ENCODE data around the gene ZEB1. TPM values are rescaled to one million over a fixed set of nuclear protein-coding genes. Genes with fewer than 3 reads are reported as not detected.

The ZEB1 gene
- total and polyA plus RNA-seq, 2 of the 4 experiments (the other 2 are of a cell fraction) = 23.7 to 108 TPM

DNA sequence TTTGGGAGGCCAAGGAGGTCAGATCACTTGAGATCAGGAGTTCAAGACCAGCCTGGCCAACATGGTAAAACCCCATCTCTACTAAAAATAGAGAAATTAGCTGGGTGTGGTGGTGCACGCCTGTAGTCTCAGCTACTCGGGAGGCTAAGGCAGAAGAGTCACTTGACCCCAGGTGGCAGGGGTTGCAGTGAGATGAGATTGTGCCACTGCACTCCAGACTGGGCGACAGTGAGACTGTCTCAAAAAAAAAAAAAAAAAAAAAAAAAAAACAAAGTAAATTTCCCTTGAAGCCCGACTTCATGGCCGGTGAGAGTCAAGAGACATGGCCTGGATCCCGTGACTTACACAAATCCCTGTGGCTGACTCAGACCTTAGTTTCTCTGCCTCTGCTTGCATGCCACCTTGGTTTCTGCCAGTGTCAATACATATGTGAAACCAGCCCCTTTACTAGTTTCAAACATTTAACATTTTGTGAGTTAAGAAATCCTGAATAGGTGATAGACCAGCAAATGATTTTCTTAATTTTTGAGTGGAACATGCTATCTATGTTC is 62.8 kb downstream of the ZEB1 start:
- peaks cover 66% of the 10 kb centered on the region for H4K20me1 ChIP-seq (ENCODE audit: insufficient read depth, low read length)
- ChIA-PET POLR2A (ENCODE audit: unreplicated experiment) (no interaction called here), CTCF (no interaction called here)
- peaks cover 2% of the 10 kb centered on the region; the same call in 1 of the 2 replicates for H3K4me1 ChIP-seq (ENCODE audit: control insufficient read depth, insufficient read depth, low read length)
- no peak overlapping the region for H2BK15ac ChIP-seq (ENCODE audit: low read depth, low read length)
- no peak overlapping the region for H2AK5ac ChIP-seq (ENCODE audit: low read depth, low read length)
- TF ChIP-seq BHLHE40 (IDR thresholded peaks at IDR 0.05; ENCODE audit: low read depth, low read length) (peak; percentile 53; the same call in 1 of the 2 replicates), USF2 (IDR thresholded peaks at IDR 0.05; ENCODE audit: low read depth, low read length) (no peak), CHD1 (IDR thresholded peaks at IDR 0.05; ENCODE audit: low read depth, low read length) (no peak)
- H2AFZ ChIP-seq (replicated peaks; ENCODE audit: low read length, poor library complexity) = no peak overlapping the region
- H2AK9ac ChIP-seq (replicated peaks; ENCODE audit: low read depth, low read length, poor library complexity) = no peak overlapping the region
- no peak overlapping the region for H2BK20ac ChIP-seq (ENCODE audit: low read depth, low read length)
- H3K14ac ChIP-seq (replicated peaks; ENCODE audit: low read depth, low read length) = peak overlapping the region; percentile 56
- H3K56ac ChIP-seq (ENCODE audit: extremely low read depth, insufficient read depth, low read length) = no peak overlapping the region
- H3K9ac ChIP-seq (ENCODE audit: low read depth, low read length) = no peak overlapping the region
- WGBS, 2 experiments (ENCODE audit: extremely low coverage in 2 of 2, insufficient read length in 1 of 2) = 80% methylated on average over 1 of the region's 6 CpGs; no CpG with 5 or more reads in 1 of the 2 experiments
- no peak overlapping the region for H2BK120ac ChIP-seq (ENCODE audit: low read depth, low read length)
- H3K4ac ChIP-seq (ENCODE audit: low read depth, low read length) = no peak overlapping the region
- H4K91ac ChIP-seq (ENCODE audit: insufficient read depth, low read depth, low read length) = no peak overlapping the region
- no peak overlapping the region for H3K4me3 ChIP-seq (ENCODE audit: insufficient read depth, low read depth, low read length)
- H3K27ac ChIP-seq (ENCODE audit: insufficient read depth, low read length) = no peak overlapping the region
- H3K36me3 ChIP-seq (ENCODE audit: control insufficient read depth, insufficient read depth, low read length) = no peaks in the 10 kb centered on the region
- H3K18ac ChIP-seq (ENCODE audit: low read depth, low read length) = no peak overlapping the region
- no peaks in the 10 kb centered on the region for H3K9me3 ChIP-seq (ENCODE audit: control insufficient read depth, insufficient read depth, low read length)
- in situ Hi-C loops (cut with MboI; ENCODE audit: low sequenced_read_pairs) (no loop called here), intact Hi-C loops (cut with micrococcal nuclease) (no loop called here), dilution Hi-C loops (cut with HindIII; ENCODE audit: low sequenced_read_pairs, unreplicated experiment) (no loop called here)
- DNase-seq (peak; percentile 55), ATAC-seq (ENCODE audit: low read depth) (peak; percentile 24; the same call in 1 of the 2 replicates)
- H4K5ac ChIP-seq (ENCODE audit: low read depth, low read length) = no peak overlapping the region
- no peak overlapping the region for H3K4me2 ChIP-seq (ENCODE audit: low read depth, low read length)
- H4K8ac ChIP-seq (ENCODE audit: low read depth in 2 of 2, low read length in 2 of 2) = no peak overlapping the region
- no peak overlapping the region for H3K23ac ChIP-seq (ENCODE audit: low read depth, low read length)
- no TSS peak for BruUV-seq (replicated peaks)
- H3K27me3 ChIP-seq (ENCODE audit: control insufficient read depth, insufficient read depth, low read length) = no peaks in the 10 kb centered on the region
- no peak overlapping the region for H2BK5ac ChIP-seq (ENCODE audit: low read depth, low read length, poor library complexity, severe bottlenecking)
- H3K79me1 ChIP-seq (ENCODE audit: low read depth in 1 of 2, low read length in 2 of 2) = peaks cover 2 to 61% of the 10 kb centered on the region in 2 experiments; a peak in 3 of 4 replicates
- peaks cover 9% of the 10 kb centered on the region for H3K9me1 ChIP-seq (ENCODE audit: insufficient read depth, low read length)
